Fibroblast of villous mesenchyme (primary cell): ENCODE results near the gene MRGPRX2. TPM values are rescaled to one million over a fixed set of nuclear protein-coding genes. Genes with fewer than 3 reads are reported as not detected.

ENCODE experiments used
- DNase-seq: peaks from one replicate; pipeline ENCODE4 v3.0.0-alpha.2; 2010; ENCODE audit warnings: low read depth
- H3K4me3 ChIP-seq: 2 replicates; pipeline ENCODE4 v1.5.1; 2011; ENCODE audit warnings: low read depth, mild to moderate bottlenecking, low read length
- CTCF ChIP-seq: IDR thresholded peaks from 2 replicates; pipeline ENCODE4 v1.5.1; 2012; ENCODE audit warnings: low read depth, mild to moderate bottlenecking, low read length; ENCODE audit not compliant: insufficient read depth
- total RNA-seq: library from RNA; depleted of rRNA; stranded (reverse); fragments of >200 nt; gene quantifications from 2 replicates; pipeline ENCODE4 v1.2.3, GENCODE V29; 2012

MRGPRX2 gene
- total RNA-seq, 1 donor = not detected

GRCh38 chr11:19018901-19019300 is 41.6 kb downstream of the MRGPRX2 start:
- TF ChIP-seq CTCF = no peak
- no peak overlapping the region for H3K4me3 ChIP-seq
- DNase-seq = no peak

- no peak for DNase-seq
- no peak for TF ChIP-seq CTCF
- no peak overlapping the region for H3K4me3 ChIP-seq
Measured at GRCh38 chr11:19013181-19013857, 47.2 kb downstream of the MRGPRX2 start.

DNA sequence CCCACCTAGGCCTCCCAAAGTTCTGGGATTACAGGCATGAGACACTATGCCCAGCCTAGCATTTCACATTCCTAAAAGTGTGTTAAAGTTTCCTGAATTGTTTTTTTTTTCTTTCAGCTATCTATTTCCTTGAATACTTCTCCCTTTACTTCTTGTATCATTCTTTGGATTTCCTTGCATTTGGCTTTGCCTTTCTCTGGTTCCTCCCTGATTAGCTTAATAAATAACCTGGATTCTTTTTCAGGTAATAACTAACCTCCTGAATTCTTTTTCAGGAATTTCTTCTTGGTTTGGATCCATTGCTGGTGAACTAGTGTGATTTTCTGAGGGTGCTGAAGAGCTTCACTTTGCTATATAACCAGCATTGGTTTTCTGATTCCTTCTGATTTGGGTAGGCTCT is 47.9 kb downstream of the MRGPRX2 start:
- DNase-seq = no peak
- H3K4me3 ChIP-seq = no peak overlapping the region
- TF ChIP-seq CTCF = no peak

Other genes starting within 250 kb of the MRGPRX2 start
- gene MRGPRX1, start 121.3 kb downstream of the MRGPRX2 start, total RNA-seq = not detected in 2 replicates
- 10.6 and 20.3 TPM in 2 replicates for gene ZDHHC13, start 56.5 kb upstream of the MRGPRX2 start, total RNA-seq
- not detected in 2 replicates for gene CSRP3, start 141.3 kb upstream of the MRGPRX2 start, total RNA-seq
- gene E2F8, start 180.2 kb upstream of the MRGPRX2 start, total RNA-seq = 0.64 and 2.2 TPM in 2 replicates